WTC11 (cell line): Measurements from ENCODE around the gene FAAP24.
"Not testable (repeated sequence)": the region's sequence is repeated elsewhere in the genome, so short reads cannot be mapped to it uniquely, and the experiment has no call there.

Experiments
- CTCF ChIP-seq: fragments of 200-600 bp; IDR thresholded peaks from 2 replicates; pipeline ENCODE4 v1.8.0; 2022; ENCODE audit warnings: antibody characterized with exemption
- JUN ChIP-seq: sonication (generic); formaldehyde crosslinking; IDR thresholded peaks from 2 replicates; pipeline ENCODE4 v1.8.0; 2023; ENCODE audit warnings: mild to moderate bottlenecking, missing genetic modification reagents

- not testable (repeated sequence) for TF ChIP-seq CTCF; JUN (CRISPR knock-in tag)
Measured at GRCh38 chr19:32979807-32980206, 7.8 kb downstream of the FAAP24 start.
